PC-3 (cell line): ENCODE results near the gene NPFF.

ENCODE experiments used
- EZH2 ChIP-seq: fragments of 300-600 bp; sonication (generic); IDR thresholded peaks from one replicate; pipeline ENCODE4 v1.6.1; 2017; ENCODE audit warnings: antibody characterized with exemption, mild to moderate bottlenecking, low read length; ENCODE audit not compliant: unreplicated experiment
- EZH2phosphoT487 ChIP-seq: fragments of 300-600 bp; sonication (generic); IDR thresholded peaks from 2 replicates; pipeline ENCODE4 v1.6.1; 2018; ENCODE audit warnings: mild to moderate bottlenecking, antibody characterized with exemption, low read length, borderline replicate concordance
- TF ChIP-seq, protein P1 (sequence below): fragments of 300-600 bp; sonication (generic); conservative IDR thresholded peaks from 2 replicates; pipeline ENCODE4 v1.5.1; 2017; ENCODE audit warnings: antibody characterized with exemption, low read depth, mild to moderate bottlenecking, low read length

DNA sequence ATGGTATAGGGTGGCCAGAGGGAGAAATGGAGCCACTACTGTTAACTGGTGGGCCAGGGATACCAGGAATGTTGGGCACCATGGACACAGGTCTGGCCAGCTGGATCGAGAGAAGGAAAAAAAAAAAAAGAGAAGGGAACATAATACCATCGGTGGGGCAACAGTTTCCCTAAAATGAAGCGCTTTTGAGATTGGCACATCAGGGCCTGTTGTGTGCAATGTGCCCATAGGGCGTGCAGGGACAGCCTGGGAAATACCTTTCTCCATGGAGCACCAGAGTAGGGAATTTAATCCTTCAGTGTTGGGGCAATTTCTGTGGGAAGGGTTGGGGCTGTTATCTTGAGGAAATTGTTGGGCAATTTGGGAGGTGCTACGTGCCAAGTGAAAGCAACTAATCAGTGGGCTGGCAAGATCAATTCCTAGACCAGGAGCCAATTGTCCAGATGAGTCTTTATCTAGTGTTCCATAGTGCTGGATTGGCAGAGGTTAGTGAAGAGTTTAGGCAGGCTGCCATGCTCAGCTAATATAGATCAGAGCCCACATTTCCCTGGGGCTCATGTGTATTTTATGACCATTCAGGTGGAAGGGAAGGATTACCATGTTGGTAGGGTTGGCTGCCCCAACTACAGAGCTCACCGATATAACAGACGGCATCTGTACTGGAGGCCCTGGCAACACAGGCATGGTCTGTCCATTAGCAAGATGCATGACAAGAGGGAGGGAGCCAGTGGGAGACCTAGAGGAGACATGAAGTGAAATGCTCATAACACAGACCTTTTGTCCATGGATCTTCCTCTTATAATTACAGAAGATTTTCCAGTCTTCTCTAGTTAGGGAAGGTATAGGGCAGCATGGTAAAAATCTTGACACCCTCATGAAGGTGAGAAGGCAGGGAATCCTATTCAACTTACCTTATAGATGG, 25.5 kb upstream of the NPFF start:
- TF ChIP-seq, protein P1, sequence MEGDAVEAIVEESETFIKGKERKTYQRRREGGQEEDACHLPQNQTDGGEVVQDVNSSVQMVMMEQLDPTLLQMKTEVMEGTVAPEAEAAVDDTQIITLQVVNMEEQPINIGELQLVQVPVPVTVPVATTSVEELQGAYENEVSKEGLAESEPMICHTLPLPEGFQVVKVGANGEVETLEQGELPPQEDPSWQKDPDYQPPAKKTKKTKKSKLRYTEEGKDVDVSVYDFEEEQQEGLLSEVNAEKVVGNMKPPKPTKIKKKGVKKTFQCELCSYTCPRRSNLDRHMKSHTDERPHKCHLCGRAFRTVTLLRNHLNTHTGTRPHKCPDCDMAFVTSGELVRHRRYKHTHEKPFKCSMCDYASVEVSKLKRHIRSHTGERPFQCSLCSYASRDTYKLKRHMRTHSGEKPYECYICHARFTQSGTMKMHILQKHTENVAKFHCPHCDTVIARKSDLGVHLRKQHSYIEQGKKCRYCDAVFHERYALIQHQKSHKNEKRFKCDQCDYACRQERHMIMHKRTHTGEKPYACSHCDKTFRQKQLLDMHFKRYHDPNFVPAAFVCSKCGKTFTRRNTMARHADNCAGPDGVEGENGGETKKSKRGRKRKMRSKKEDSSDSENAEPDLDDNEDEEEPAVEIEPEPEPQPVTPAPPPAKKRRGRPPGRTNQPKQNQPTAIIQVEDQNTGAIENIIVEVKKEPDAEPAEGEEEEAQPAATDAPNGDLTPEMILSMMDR, result no peak
- TF ChIP-seq EZH2phosphoT487 (no peak), EZH2 (no peak)
